Dermis microvascular lymphatic vessel endothelial cell (primary cell): ENCODE measurements around the gene CATSPERD. TPM values are rescaled to one million over a fixed set of nuclear protein-coding genes. Genes with fewer than 3 reads are reported as not detected.
"Not testable (repeated sequence)": the region's sequence is repeated elsewhere in the genome, so short reads cannot be mapped to it uniquely, and the experiment has no call there.

ENCODE experiments used
- DNase-seq, 2 donors: peaks; one replicate each; pipeline versions ENCODE4 v3.0.0 to v3.0.0-alpha.2; 2010; ENCODE audit warnings: low read depth in 2 of 2
- total RNA-seq: library from RNA; depleted of rRNA; stranded (reverse); fragments of >200 nt; gene quantifications from 2 replicates; pipeline ENCODE4 v1.2.1, GENCODE V29; 2014

Gene CATSPERD
- total RNA-seq, 1 donor from 2014 or later: not detected

GRCh38 chr19:5738423-5738822, 18.0 kb downstream of the CATSPERD start:
- DNase-seq: no peak

- DNase-seq: no peak
These were observed 21.6 kb downstream of the CATSPERD start for GRCh38 chr19:5742051-5742450.

- DNase-seq: no peak
These were observed 23.2 kb downstream of the CATSPERD start for GRCh38 chr19:5743630-5744029.

- not testable (repeated sequence) for DNase-seq
These were observed 24.6 kb downstream of the CATSPERD start for GRCh38 chr19:5744999-5745398.

- DNase-seq: peak; percentile 3 to 21
These were observed 28.5 kb downstream of the CATSPERD start for GRCh38 chr19:5748920-5749319.

- DNase-seq: no peak
These were observed 29.1 kb downstream of the CATSPERD start for GRCh38 chr19:5749505-5749904.

- no peak for DNase-seq
These were observed 31.3 kb downstream of the CATSPERD start for GRCh38 chr19:5751709-5752108.

- DNase-seq: no peak
These were observed 33.3 kb downstream of the CATSPERD start for GRCh38 chr19:5753743-5754142.

GRCh38 chr19:5762608-5763217, 42.3 kb downstream of the CATSPERD start:
- no peak for DNase-seq

GRCh38 chr19:5765220-5765619, 44.8 kb downstream of the CATSPERD start:
- DNase-seq: no peak

GRCh38 chr19:5767949-5768348, 47.5 kb downstream of the CATSPERD start:
- DNase-seq: no peak

- DNase-seq: no peak
These were observed 52.0 kb downstream of the CATSPERD start for GRCh38 chr19:5772416-5772815.

- DNase-seq: no peak
These were observed 52.8 kb downstream of the CATSPERD start for GRCh38 chr19:5773276-5773675.

GRCh38 chr19:5774921-5775320, 54.5 kb downstream of the CATSPERD start:
- DNase-seq: no peak

GRCh38 chr19:5775668-5776309, 55.4 kb downstream of the CATSPERD start:
- DNase-seq: no peak

GRCh38 chr19:5778402-5778801, 58.0 kb downstream of the CATSPERD start:
- DNase-seq: no peak

- DNase-seq: not testable (repeated sequence)
These were observed 60.5 kb downstream of the CATSPERD start for GRCh38 chr19:5780916-5781315.

GRCh38 chr19:5782322-5782721, 61.9 kb downstream of the CATSPERD start:
- no peak for DNase-seq

- no peak for DNase-seq
These were observed 62.8 kb downstream of the CATSPERD start for GRCh38 chr19:5782945-5783919.

GRCh38 chr19:5784581-5785147, 64.2 kb downstream of the CATSPERD start, which contains the start of gene PRR22:
Gene PRR22 (minus strand): TSS chr19:5784746. CDS start chr19:5784660, 86 bp downstream.
- DNase-seq: no peak

- DNase-seq: no peak
These were observed 65.0 kb downstream of the CATSPERD start for GRCh38 chr19:5785423-5785822.
